Measurements from ENCODE around the gene HEPHL1. TPM values are rescaled to one million over a fixed set of nuclear protein-coding genes. Genes with fewer than 3 reads are reported as not detected.
"Not testable (repeated sequence)": the region's sequence is repeated elsewhere in the genome, so short reads cannot be mapped to it uniquely, and the experiment has no call there.

The HEPHL1 gene
- total RNA-seq, 1 experiment from 2014 or later, result not detected

DNA sequence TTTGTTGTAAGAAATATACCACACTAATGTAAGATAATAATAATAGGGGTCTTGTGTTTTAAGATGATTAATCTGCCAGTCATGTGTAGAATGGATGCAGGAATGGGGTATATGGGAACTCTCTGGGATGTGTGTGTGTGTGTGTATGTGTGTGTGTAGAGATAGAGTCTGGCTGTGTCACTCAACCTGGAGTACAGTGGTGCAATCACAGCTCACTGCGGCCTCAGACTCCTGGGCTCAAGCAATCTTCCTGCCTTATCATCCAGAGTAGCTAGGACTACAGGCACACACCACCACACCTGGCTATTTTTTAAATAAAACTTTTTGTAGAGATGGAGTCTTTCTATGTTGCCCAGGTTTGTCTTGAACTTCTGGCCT, 96.0 kb downstream of the HEPHL1 start:
- DNase-seq (ENCODE audit: low read depth, low spot score), result no peak
- in situ Hi-C loops (cut with HindIII; ENCODE audit: low pct_unique_long_range_greater_than_20kb, low sequenced_read_pairs), result no loop called here

DNA sequence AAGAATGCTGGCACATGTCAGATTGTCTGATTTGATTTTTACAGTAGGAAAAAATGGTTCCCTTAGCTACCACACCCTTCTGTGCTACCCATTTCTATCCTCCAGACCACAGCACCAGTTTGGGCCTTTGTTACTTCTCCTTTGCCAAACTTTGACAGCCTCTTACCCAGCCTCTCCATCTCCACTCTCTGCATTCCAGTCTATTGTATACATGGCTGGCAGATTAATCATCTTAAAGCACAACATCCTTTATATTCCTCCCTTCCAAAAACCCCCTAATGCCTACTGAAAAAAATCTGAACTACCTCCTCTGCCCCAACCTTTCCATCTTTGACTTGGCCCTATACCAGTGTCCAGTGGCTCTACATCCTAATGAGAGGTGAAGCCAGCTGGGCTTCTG, 96.7 kb downstream of the HEPHL1 start:
- in situ Hi-C loops (cut with HindIII; ENCODE audit: low pct_unique_long_range_greater_than_20kb, low sequenced_read_pairs), result no loop called here
- DNase-seq (ENCODE audit: low read depth, low spot score), result no peak

DNA sequence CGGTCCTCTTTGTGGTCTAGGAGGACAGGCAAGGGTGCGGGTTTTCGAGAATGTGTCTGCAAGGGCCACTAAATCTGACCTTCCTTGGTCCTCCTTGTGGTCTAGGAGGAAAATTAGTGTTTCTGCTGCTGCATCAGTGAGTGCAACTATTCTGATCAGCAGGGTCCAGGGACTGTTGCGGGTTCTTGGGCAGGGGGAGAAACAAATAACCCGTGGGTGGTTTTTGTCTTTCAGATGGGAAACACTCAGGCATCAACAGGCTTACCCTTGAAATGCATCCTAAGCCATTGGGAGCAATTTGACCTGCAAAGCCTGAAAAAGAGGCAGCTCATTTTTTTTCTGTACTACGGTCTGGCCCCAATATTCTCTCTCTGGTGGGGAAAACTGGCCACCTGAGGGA, 98.5 kb downstream of the HEPHL1 start:
- in situ Hi-C loops (cut with HindIII; ENCODE audit: low pct_unique_long_range_greater_than_20kb, low sequenced_read_pairs); DNase-seq (ENCODE audit: low read depth, low spot score): not testable (repeated sequence)

DNA sequence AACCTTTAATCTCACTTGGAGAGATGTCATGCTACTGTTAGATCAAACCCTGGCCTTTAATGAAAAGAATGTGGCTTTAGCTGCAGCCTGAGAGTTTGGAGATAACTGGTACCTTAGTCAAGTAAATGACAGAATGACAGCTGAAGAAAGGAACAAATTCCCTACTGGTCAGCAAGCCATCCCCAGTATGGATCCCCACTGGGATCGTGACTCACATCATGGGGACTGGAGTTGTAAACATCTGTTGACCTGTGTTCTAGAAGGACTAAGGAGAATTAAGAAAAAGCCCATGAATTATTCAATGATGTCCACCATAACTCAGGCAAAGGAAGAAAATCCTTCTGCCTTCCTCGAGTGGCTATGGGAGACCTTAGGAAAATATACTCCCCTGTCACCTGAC, 99.4 kb downstream of the HEPHL1 start:
- in situ Hi-C loops (cut with HindIII; ENCODE audit: low pct_unique_long_range_greater_than_20kb, low sequenced_read_pairs); DNase-seq (ENCODE audit: low read depth, low spot score): not testable (repeated sequence)

DNA sequence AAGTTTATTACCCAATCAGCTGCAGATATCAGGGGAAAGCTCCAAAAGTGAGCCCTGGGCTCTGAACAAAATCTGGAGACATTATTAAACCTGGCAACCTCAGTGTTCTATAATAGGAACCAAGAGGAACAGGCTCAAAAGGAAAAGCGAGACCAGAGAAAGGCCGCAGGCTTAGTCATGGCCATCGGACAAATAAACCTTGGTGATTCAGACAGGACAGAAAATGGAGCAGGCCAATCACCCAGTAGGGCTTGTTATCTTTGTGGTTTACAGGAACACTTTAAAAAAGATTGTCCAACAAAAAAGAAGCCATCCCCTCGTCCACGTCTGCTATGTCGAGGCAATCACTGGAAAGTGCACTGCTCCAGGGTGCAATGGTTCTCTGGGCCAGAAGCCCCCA, 99.8 kb downstream of the HEPHL1 start:
- DNase-seq (ENCODE audit: low read depth, low spot score), result no peak

DNA sequence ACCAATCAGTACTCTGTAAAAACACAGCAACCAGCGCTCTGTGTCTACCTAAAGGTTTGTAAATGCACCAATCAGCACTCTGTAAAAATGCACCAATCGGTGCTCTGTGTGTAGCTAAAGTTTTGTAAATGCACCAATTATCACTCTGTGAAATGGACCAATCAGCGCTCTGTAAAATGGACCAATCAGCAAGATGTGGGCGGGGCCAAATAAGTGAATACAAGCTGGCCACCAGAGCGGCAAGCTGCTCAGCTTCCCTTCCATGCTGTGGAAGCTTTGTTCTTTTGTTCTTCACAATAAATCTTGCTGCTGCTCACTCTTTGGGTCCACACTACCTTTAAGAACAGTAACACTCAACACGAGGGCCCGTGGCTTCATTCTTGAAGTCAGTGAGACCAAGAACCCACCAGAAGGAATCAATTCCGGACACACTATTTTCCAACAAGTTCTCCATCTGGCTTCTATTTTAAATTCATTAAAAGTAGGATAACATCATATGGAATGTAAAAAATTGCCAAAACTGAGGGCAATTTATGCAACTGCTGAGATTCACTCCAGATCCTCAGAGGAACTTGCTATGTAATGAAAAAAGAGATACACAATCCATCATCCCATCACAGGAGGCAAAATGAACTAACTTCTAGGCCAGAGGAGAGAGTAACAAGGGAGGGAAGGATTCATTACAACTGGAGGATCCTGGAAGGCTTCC, 104.4 kb downstream of the HEPHL1 start:
- no peak for DNase-seq (ENCODE audit: low read depth, low spot score)
- in situ Hi-C loops (cut with HindIII; ENCODE audit: low pct_unique_long_range_greater_than_20kb, low sequenced_read_pairs), result no loop called here

More for the DNA sequence above, 99.8 kb downstream of the HEPHL1 start:
- in situ Hi-C loops (cut with HindIII; ENCODE audit: low pct_unique_long_range_greater_than_20kb, low sequenced_read_pairs), result no loop called here

DNA sequence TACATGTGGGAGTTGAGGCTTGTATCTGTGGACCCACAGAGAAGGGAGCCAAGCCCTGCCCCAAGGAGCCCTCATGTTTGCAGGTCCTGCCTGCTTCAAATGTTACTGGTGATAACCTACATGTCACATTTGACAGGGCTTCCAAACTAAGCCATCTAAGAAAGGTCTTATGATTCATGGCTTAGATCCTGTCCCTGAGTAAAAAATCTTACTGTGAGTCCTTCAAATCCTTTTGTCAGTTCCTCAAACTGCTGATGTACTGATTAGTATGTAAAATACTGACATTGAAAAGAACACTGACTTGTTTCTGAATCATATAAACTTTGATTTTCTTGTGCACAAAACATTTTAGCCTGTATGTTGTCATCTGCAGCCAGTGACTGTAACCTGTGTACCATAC, 106.5 kb downstream of the HEPHL1 start:
- no peak for DNase-seq (ENCODE audit: low read depth, low spot score)
- in situ Hi-C loops (cut with HindIII; ENCODE audit: low pct_unique_long_range_greater_than_20kb, low sequenced_read_pairs), result no loop called here

DNA sequence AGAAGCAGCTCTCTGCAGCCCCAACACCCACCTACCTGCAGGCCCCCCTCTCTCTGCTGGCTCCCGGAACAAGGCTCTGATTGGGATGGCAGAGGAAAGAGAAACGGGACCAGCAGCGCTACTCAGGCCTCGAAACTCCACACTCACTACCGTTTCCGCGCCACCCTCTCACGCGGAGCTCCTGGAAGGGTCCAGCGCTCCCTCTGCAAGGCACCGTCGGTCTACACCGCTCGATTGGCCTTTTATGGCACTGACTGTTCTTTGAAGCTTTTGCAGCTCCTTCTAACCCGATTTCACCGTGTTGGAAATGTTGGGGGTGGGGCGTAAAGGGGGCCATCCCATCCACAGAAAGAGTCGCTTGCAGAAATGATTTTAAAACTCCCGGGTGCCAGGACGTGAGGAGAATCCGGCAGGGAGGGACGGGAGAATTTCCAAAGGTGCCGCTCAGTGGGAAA, 107.2 kb downstream of the HEPHL1 start:
- in situ Hi-C loops (cut with HindIII; ENCODE audit: low pct_unique_long_range_greater_than_20kb, low sequenced_read_pairs), result no loop called here
- peak; percentile 6 for DNase-seq (ENCODE audit: low read depth, low spot score)

DNA sequence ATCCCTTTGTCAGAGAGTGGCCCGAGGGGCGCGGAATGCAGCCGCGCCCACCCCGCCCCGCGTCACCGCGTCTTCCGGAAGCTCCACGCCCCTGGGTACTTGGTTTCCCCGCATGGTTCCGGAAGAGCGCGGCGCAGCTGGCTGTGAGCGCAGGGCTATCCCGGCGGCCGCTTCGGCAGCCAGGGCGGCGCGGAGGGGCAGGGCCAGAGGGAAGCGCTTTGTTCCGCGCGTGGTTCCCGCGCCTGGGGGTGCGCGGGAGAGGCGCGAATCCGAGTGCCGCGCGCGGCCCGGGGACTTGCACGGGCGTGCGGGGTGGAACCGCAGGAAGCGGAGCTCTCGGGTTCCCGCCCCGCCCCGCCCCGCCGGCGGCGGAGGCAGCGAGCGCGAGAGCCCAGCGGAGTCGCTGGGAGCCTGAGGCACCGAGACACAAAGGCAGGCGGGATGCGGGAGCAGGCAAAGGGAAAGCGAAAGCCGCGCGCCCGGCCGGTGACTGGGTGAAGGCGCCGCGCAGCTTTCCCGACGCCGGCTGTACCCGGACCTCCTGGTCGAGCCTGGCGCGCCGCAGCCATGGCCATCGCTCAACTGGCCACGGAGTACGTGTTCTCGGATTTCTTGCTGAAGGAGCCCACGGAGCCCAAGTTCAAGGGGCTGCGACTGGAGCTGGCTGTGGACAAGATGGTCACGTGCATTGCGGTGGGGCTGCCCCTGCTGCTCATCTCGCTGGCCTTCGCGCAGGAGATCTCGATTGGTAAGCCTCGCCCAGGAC, 107.8 kb downstream of the HEPHL1 start, which contains the start of gene PANX1:
PANX1 (plus strand) TSS at position 96 of the 766 bp plus-strand sequence; CDS start at position 568, 472 bp downstream.
- in situ Hi-C loops (cut with HindIII; ENCODE audit: low pct_unique_long_range_greater_than_20kb, low sequenced_read_pairs), result no loop called here
- peak; percentile 75 for DNase-seq (ENCODE audit: low read depth, low spot score)

DNA sequence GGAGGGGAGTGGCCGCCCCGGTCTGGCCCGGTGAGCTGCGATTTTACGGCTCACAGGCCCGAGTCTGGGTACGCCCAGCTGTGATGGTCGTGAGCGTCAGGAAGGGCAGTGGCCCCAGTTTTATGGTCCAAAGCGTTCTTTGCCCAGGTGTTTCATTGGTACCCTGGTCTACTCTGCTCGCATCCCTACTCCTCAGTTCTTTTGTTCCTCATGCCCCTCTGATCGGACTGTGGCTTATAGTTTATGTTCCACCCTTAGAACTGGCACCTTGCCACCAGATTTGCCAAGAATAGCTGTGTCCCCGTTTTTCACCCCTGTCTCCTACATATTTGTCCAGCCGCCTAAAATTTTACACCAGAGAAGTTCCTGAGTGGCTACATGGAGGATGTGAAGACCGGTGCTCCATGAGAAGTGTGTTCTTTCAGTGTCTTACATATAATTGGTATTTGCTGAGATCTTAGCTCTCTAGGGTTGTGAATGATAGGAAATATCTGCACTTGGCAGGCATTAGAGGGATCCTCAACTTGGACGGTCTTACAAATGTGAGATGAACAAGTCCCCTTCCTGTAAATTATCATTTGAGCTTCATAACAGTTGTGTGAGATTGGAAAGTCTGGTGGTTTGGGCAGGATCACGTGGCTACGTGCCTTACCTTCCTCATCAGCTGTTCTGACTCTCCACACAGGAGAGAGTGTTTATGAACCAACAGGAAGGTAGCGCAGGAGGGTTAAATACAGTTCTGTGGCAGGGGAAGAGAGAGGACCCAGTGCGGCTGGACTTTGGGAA, 108.6 kb downstream of the HEPHL1 start:
- in situ Hi-C loops (cut with HindIII; ENCODE audit: low pct_unique_long_range_greater_than_20kb, low sequenced_read_pairs), result no loop called here
- DNase-seq (ENCODE audit: low read depth, low spot score), result no peak

DNA sequence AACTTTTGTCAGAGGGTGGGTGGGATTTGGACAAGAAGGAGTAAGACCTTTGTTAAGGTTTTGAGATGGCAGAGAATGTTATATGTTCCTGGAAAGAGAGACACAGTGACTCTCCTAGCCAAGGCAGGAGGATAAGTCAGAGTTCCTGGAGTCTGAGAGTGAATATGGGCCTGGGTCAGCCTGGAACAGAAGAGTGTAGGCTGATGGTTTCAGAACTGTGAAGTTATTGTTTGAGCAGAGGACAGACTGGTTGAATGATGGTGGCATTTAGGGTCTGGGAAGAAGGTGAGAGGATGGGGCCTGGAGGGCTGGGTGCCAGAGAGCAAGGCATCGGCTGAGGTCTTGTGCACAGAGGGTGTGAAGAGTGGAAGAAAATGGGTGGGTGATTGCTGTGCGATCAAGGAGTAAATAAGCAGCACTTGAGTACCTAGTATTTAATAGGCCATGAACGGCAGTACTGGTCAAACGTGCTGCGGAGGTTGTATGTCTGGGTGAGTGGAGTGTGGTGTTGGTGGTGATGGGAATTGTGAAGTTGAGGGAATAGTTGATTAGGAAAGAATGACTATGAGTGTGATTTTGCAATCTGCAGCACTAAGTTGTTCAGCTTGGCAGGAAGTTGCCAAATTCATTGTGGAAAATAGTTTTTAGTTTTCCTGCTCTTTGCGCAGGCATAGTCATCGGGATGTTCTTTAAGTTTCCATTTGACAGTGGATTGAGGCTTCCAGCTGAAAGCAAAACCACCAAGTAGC, 109.3 kb downstream of the HEPHL1 start:
- DNase-seq (ENCODE audit: low read depth, low spot score), result no peak
- in situ Hi-C loops (cut with HindIII; ENCODE audit: low pct_unique_long_range_greater_than_20kb, low sequenced_read_pairs), result no loop called here

DNA sequence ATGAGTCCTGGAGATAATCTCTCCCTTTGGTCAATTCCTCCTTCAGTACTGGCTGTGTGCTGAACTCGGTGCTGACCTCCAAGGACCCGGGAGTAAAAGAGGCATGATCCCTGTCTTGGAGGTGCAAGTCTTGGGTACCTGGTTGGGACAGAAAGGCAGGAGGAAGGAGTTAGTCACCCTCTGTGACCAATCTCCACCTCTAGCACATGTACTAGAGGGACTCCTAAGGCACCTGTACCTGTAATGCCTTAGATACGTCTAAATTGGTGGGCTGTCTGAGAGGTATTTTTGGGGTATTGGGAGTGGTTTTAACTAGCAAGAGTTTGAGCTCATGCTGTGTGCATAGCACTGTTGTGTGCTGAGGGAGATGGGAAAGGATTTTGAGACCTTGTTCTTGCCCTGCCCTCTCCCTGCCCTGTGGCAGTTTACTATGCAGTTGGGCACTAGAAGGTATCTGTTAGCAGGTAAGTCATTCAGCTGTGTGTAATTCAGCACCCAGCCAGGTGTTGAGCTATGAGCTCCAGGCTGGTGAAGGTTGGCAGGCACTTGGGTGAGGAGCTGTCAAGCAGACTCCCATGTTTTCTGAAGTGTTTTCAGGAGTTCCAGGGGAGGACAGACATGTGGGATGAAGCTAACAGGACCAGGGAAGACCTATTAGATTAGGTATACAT, 110.0 kb downstream of the HEPHL1 start:
- DNase-seq (ENCODE audit: low read depth, low spot score), result no peak
- in situ Hi-C loops (cut with HindIII; ENCODE audit: low pct_unique_long_range_greater_than_20kb, low sequenced_read_pairs), result no loop called here

DNA sequence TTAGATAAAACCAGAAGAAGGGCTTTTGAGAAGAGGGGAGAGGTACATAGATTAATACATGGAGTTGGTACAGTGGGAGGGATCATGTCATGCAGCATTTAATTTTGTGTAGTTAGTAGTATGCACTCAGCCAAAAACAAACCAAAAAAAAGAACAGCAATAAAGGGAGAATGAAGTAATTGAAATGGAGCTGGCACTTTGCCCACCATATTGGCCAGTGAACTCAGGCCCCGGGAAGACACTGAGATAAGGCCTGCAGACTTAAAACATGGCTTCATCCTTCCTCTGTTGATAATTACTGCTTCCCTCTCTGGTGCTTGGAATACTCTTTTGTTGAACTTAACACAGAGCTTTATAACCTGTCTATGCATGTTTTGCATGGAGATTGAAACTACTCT, 110.6 kb downstream of the HEPHL1 start:
- in situ Hi-C loops (cut with HindIII; ENCODE audit: low pct_unique_long_range_greater_than_20kb, low sequenced_read_pairs), result no loop called here
- no peak for DNase-seq (ENCODE audit: low read depth, low spot score)

DNA sequence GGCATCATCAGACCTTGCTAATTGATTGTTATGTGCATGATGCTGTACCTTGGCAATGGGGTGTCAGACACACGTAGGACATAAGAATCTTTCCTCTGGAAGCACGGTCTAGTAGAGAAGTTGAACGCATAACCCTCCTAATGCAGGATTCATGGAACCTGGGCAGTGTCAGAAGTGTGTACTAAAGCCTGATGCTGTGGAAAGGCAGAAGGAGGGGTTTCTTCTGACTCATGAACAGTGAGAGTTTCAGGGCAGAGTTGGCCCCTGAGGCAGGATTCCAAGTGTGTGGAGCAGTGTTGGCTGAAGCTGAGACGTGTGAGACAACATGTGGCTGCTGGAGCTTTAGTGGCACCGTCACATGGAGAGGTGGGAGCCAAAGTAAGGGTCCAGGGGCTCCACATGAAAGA, 111.0 kb downstream of the HEPHL1 start:
- in situ Hi-C loops (cut with HindIII; ENCODE audit: low pct_unique_long_range_greater_than_20kb, low sequenced_read_pairs), result no loop called here
- DNase-seq (ENCODE audit: low read depth, low spot score), result peak; percentile 54

DNA sequence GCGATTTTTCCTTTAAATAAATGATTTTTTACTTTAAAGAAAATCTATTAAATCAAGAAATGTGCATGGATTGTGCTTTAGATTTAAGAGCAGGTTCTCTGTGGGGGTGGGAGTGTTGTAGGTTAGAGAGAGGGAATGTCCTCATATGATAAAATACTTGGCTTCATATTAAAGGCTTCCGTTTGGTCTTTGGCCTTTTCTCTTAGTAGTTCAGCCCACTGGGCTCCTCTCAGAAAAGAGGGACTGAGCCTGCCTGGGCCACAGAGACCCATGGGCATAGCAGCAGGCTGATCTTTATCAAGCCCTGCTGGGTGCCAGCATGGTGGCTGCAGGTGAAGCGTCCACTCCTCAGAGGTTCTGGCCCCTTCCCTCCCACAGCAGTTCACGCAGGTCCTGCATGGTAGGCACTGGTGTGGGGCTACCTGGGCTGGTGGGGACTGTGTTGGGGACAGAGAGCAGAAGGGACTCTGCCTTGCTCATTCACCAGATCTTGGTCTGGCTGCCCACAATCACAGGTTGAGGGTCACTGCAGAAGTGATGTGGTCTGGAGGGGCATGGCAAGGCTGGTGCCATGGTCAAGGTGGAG, 111.8 kb downstream of the HEPHL1 start:
- in situ Hi-C loops (cut with HindIII; ENCODE audit: low pct_unique_long_range_greater_than_20kb, low sequenced_read_pairs), result no loop called here
- no peak for DNase-seq (ENCODE audit: low read depth, low spot score)

DNA sequence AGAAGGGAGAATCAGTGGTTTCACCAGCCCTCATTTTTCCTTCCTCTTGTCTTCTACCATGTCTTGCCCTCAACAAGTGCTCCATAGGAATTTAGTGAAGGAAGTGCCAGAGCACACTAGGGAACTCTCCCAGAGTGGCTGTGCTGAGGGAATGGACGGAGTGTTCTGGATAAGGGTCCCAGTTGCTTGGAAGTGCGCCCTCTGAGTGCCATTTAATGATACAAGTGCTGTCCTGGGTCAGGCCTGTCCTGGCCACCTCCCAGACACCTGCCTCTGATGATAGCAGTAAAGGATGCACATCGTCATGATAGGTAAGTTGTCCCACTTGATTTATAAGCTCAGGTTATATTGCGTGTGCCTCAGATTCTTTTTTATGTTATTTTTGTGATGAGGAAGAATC, 112.6 kb downstream of the HEPHL1 start:
- in situ Hi-C loops (cut with HindIII; ENCODE audit: low pct_unique_long_range_greater_than_20kb, low sequenced_read_pairs), result no loop called here
- DNase-seq (ENCODE audit: low read depth, low spot score), result no peak

Measured in SK-MEL-5 (cell line).